Neutrophil (primary cell): ENCODE measurements around the gene QDPR.

Experiments used
- H3K27ac ChIP-seq: fragments of 200-600 bp; sonication (generic); 2 replicates; pipeline ENCODE4 v1.5.1; 2016; ENCODE audit warnings: mild to moderate bottlenecking, moderate library complexity
- H3K27me3 ChIP-seq: fragments of 200-600 bp; sonication (generic); 2 replicates; pipeline ENCODE4 v1.6.0; 2016; ENCODE audit warnings: mild to moderate bottlenecking
- H3K36me3 ChIP-seq: fragments of 200-600 bp; sonication (generic); 2 replicates; pipeline ENCODE4 v1.5.1; 2017
- H3K4me1 ChIP-seq, 2 experiments: fragments of 200-600 bp in 1 of 2; sonication (generic) in 1 of 2; 1 replicate in 1 of 2; 2 replicates in 1 of 2; pipeline versions ENCODE4 v1.5.1 to v1.6.1; 2013 to 2016; ENCODE audit warnings: low read depth in 1 of 2, low read length in 1 of 2, mild to moderate bottlenecking in 1 of 2, moderate library complexity in 1 of 2; ENCODE audit not compliant: control insufficient read depth in 1 of 2, insufficient read depth in 1 of 2
- H3K4me3 ChIP-seq, 2 experiments: fragments of 200-600 bp in 1 of 2; sonication (generic) in 1 of 2; 1 replicate in 1 of 2; 2 replicates in 1 of 2; pipeline ENCODE4 v1.5.1; 2013 to 2016; ENCODE audit warnings: low read depth in 1 of 2, low read length in 1 of 2, mild to moderate bottlenecking in 1 of 2, moderate library complexity in 1 of 2
- H3K9me3 ChIP-seq: fragments of 200-600 bp; sonication (generic); 2 replicates; pipeline ENCODE4 v1.5.1; 2016
- TF ChIP-seq, protein P1 (sequence below): fragments of 200-600 bp; sonication (generic); IDR thresholded peaks from 2 replicates; pipeline ENCODE4 v1.5.1; 2016; ENCODE audit warnings: antibody characterized with exemption

Gene QDPR

GRCh38 chr4:17489721-17490120, 22.2 kb downstream of the QDPR start:
- TF ChIP-seq, protein P1, sequence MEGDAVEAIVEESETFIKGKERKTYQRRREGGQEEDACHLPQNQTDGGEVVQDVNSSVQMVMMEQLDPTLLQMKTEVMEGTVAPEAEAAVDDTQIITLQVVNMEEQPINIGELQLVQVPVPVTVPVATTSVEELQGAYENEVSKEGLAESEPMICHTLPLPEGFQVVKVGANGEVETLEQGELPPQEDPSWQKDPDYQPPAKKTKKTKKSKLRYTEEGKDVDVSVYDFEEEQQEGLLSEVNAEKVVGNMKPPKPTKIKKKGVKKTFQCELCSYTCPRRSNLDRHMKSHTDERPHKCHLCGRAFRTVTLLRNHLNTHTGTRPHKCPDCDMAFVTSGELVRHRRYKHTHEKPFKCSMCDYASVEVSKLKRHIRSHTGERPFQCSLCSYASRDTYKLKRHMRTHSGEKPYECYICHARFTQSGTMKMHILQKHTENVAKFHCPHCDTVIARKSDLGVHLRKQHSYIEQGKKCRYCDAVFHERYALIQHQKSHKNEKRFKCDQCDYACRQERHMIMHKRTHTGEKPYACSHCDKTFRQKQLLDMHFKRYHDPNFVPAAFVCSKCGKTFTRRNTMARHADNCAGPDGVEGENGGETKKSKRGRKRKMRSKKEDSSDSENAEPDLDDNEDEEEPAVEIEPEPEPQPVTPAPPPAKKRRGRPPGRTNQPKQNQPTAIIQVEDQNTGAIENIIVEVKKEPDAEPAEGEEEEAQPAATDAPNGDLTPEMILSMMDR: no peak
- Histone ChIP-seq H3K4me1 (no peaks in the 10 kb centered on the region), H3K27ac (no peak overlapping the region), H3K9me3 (no peaks in the 10 kb centered on the region), H3K36me3 (peaks cover 20% of the 10 kb centered on the region), H3K27me3 (no peaks in the 10 kb centered on the region), H3K4me3 (no peak overlapping the region)

GRCh38 chr4:17489123-17489522, 22.8 kb downstream of the QDPR start:
- TF ChIP-seq, protein P1: no peak
- H3K4me3 ChIP-seq: no peak overlapping the region
- no peaks in the 10 kb centered on the region for H3K4me1 ChIP-seq
- no peaks in the 10 kb centered on the region for H3K27me3 ChIP-seq
- H3K9me3 ChIP-seq: no peaks in the 10 kb centered on the region
- peaks cover 20% of the 10 kb centered on the region for H3K36me3 ChIP-seq
- no peak overlapping the region for H3K27ac ChIP-seq

- Histone ChIP-seq H3K27me3 (no peaks in the 10 kb centered on the region), H3K4me3 (no peak overlapping the region), H3K9me3 (no peaks in the 10 kb centered on the region), H3K4me1 (no peaks in the 10 kb centered on the region), H3K27ac (no peak overlapping the region), H3K36me3 (peaks cover 5% of the 10 kb centered on the region)
- TF ChIP-seq, protein P1: no peak
Observed at GRCh38 chr4:17482716-17483115, 29.2 kb downstream of the QDPR start.

DNA sequence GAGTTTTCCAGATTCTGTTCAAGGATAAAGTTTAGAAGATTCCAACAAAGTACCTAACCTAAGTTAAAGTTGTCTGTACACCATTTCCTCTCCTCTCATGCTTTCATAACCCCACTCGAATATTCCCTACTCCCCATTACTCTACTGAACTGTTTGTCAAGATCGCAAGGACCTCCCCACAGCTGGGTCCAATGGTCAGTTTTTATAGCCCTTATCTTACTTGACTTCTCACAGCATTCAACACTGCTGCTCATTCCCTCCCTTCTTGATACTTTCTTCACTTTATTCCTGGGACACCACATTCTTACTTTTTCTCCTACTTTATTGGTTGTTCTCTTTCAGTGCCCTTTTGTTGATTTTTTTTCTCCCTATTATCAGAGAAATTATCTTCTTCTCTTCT, 30.9 kb downstream of the QDPR start:
- no peak overlapping the region for H3K27ac ChIP-seq
- H3K4me3 ChIP-seq: no peak overlapping the region
- TF ChIP-seq, protein P1: no peak
- no peaks in the 10 kb centered on the region for H3K36me3 ChIP-seq
- no peaks in the 10 kb centered on the region for H3K9me3 ChIP-seq
- H3K27me3 ChIP-seq: no peaks in the 10 kb centered on the region
- peaks cover 5 to 7% of the 10 kb centered on the region in 2 experiments for H3K4me1 ChIP-seq

- Histone ChIP-seq H3K9me3 (no peaks in the 10 kb centered on the region), H3K4me3 (no peak overlapping the region), H3K4me1 (peaks cover 5 to 7% of the 10 kb centered on the region in 2 experiments), H3K27me3 (no peaks in the 10 kb centered on the region), H3K36me3 (no peaks in the 10 kb centered on the region), H3K27ac (no peak overlapping the region)
- TF ChIP-seq, protein P1: no peak
Observed at GRCh38 chr4:17480210-17480927, 31.5 kb downstream of the QDPR start.
